ENCODE measurements around the gene PASK.

PASK gene

GRCh38 chr2:241091201-241091600, 58.1 kb downstream of the PASK start:
- H3K4me3 ChIP-seq (ENCODE audit: low read depth, low read length): no peak overlapping the region
- in situ Hi-C loops (cut with HindIII; ENCODE audit: low sequenced_read_pairs): loop anchor here (25.0 kb wide), 1 partner anchor 154 kb away; no protein-coding TSS in a partner anchor
- TF ChIP-seq, protein P1, sequence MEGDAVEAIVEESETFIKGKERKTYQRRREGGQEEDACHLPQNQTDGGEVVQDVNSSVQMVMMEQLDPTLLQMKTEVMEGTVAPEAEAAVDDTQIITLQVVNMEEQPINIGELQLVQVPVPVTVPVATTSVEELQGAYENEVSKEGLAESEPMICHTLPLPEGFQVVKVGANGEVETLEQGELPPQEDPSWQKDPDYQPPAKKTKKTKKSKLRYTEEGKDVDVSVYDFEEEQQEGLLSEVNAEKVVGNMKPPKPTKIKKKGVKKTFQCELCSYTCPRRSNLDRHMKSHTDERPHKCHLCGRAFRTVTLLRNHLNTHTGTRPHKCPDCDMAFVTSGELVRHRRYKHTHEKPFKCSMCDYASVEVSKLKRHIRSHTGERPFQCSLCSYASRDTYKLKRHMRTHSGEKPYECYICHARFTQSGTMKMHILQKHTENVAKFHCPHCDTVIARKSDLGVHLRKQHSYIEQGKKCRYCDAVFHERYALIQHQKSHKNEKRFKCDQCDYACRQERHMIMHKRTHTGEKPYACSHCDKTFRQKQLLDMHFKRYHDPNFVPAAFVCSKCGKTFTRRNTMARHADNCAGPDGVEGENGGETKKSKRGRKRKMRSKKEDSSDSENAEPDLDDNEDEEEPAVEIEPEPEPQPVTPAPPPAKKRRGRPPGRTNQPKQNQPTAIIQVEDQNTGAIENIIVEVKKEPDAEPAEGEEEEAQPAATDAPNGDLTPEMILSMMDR (IDR thresholded peaks at IDR 0.05; ENCODE audit: low read depth, low read length, missing control alignments): no peak
- no peak for DNase-seq (ENCODE audit: low read depth)

DNA sequence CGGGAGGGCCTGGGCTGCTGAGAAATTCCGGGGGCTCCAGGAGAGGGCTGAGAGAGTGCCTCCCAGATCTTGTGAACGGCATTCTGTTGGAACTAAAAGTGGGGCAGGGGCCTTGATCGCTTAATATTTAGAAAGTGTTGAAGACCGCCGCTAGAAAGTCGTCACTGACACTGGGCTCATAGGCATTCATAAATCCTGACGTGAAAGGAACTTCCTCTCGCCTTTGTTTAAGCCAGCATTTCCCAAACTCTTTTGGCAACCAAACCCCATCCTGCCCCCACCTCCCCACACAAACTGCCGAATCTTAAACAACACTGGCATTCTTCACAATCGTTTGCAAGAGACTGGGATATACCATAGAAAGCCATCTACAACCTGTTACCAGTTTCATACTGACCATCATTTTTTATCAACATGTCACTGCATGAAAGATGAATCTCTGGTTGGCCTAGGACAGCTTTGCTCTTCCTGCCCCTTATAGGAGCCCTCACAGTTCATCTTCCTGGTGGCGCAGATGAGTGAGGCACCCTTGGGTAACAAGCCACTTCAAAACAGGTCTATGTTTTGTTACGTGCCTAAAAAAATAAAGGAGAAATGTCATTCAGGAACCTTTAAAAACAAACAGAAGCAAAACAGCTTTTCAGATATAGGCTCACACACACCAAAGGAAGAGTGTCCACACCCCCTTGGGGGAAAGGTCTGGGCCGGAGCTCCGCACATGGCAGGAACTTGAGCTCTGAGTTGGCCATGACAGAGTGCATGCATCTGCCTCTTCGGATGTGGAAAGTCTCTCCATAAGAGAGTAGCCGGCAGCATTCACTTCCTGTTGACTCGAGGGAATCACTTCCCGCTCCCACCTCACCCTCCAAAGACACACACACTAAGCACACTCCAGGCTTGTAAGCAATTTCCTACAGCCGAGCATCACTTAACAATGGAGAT, 60.2 kb downstream of the PASK start:
- TF ChIP-seq, protein P1 (IDR thresholded peaks at IDR 0.05; ENCODE audit: low read depth, low read length, missing control alignments): no peak
- no peak for DNase-seq (ENCODE audit: low read depth)

GRCh38 chr2:241088376-241088775, 60.9 kb downstream of the PASK start:
- no peak overlapping the region for H3K4me3 ChIP-seq (ENCODE audit: low read depth, low read length)
- TF ChIP-seq, protein P1 (IDR thresholded peaks at IDR 0.05; ENCODE audit: low read depth, low read length, missing control alignments): no peak
- no peak for DNase-seq (ENCODE audit: low read depth)
- in situ Hi-C loops (cut with HindIII; ENCODE audit: low sequenced_read_pairs): loop anchor here (25.0 kb wide), 1 partner anchor 151 kb away; no protein-coding TSS in a partner anchor

More for the DNA sequence above, 60.2 kb downstream of the PASK start:
- in situ Hi-C loops (cut with HindIII; ENCODE audit: low sequenced_read_pairs): loop anchor here (25.0 kb wide), 1 partner anchor 152 kb away; no protein-coding TSS in a partner anchor
- no peak overlapping the region for H3K4me3 ChIP-seq (ENCODE audit: low read depth, low read length)

DNA sequence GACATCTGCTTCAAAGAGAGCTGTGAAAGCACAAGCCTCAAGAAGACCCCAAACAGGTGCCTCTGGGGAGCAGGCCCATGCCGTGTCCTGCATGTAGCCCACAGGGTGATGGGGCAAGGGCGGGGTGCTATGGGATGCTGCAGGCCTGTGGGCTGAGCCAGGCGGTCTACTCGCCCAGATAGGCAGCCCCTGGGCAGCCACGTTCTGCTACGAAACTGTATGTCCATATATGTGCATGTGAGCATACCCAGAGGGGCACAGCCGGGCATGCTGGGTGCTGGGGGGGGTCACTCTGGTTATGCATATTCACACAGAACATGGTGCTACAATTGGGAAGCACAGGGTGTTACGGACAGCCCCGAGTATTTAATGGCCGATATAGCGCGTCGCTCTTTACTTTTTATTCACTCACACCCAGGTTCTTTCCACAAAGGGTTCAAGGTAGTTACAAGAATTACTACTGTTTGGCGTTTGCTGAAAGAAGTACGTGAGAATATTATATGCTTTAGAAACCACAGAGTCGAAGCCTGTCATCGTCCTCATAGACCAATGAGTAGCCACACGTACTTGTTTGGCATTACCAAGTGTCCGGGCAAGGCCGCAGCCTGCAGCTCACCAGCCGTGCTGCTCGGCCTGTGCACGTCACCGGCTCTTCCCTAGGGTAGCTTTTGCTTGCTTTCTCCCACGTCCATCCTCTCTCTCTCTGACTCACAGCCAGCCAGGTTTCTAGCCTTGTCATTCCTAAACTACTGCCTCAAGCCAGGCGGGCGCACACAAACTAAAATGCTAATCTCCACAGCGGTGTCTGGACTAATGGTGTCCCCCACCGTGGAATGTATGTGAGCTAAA, 61.6 kb downstream of the PASK start:
- in situ Hi-C loops (cut with HindIII; ENCODE audit: low sequenced_read_pairs): loop anchor here (25.0 kb wide), 1 partner anchor 150 kb away; no protein-coding TSS in a partner anchor

GRCh38 chr2:241084856-241085444, 64.3 kb downstream of the PASK start:
- in situ Hi-C loops (cut with HindIII; ENCODE audit: low sequenced_read_pairs): loop anchor here (5.0 to 25.0 kb wide), 2 partner anchors 148 to 238 kb away; no protein-coding TSS in a partner anchor
- no peak overlapping the region for H3K4me3 ChIP-seq (ENCODE audit: low read depth, low read length)
- TF ChIP-seq, protein P1 (IDR thresholded peaks at IDR 0.05; ENCODE audit: low read depth, low read length, missing control alignments): no peak
- DNase-seq (ENCODE audit: low read depth): no peak

More for the DNA sequence above, 61.6 kb downstream of the PASK start:
- H3K4me3 ChIP-seq (ENCODE audit: low read depth, low read length): no peak overlapping the region
- TF ChIP-seq, protein P1 (IDR thresholded peaks at IDR 0.05; ENCODE audit: low read depth, low read length, missing control alignments): no peak
- DNase-seq (ENCODE audit: low read depth): no peak

DNA sequence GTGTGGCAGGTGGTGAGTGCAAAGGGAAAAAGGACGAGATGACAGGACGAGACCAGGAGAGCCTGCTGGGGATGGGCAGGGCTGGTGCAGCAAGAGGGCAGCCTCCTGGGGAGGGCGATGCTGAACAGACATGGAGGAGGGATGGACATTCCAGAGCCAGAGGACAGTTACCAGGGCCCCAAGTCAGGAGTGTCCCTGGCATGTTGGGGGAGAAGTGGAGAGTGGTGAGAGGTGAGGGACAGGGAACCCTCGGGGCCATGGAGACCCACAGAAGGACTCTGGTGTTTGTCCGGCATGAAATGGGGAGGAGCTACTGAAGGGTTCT, 66.2 kb downstream of the PASK start:
- DNase-seq (ENCODE audit: low read depth): no peak
- no peak overlapping the region for H3K4me3 ChIP-seq (ENCODE audit: low read depth, low read length)
- TF ChIP-seq, protein P1 (IDR thresholded peaks at IDR 0.05; ENCODE audit: low read depth, low read length, missing control alignments): no peak
- in situ Hi-C loops (cut with HindIII; ENCODE audit: low sequenced_read_pairs): loop anchor here (5.0 to 25.0 kb wide), 2 partner anchors 146 to 236 kb away; no protein-coding TSS in a partner anchor

All from astrocyte of the cerebellum (primary cell).